HepG2 (cell line): ENCODE results near the gene ZNF665. TPM values are rescaled to one million over a fixed set of nuclear protein-coding genes. Genes with fewer than 3 reads are reported as not detected.

Experiments used
- ATAC-seq: fragments of 200-7000 bp; cut with Tn5 transposase; 3 replicates; pipeline ENCODE4 v1.9.1; 2020; ENCODE audit warnings: mild to moderate bottlenecking, moderate library complexity
- BruUV-seq: library from RNA; stranded (reverse); fragments of 400-500 nt; replicated peaks from 2 replicates; lab custom pipeline; 2021; lab: Mats Ljungman, UMichigan
- CTCF ChIA-PET: fragments of 300-600 bp; formaldehyde crosslinking; extraction: SDS; loops from one replicate; lab custom pipeline; 2021; ENCODE audit warnings: low total read pairs, inconsistent platforms, low intra/inter-chr PET ratio; lab: Yijun Ruan, JAX
- POLR2A ChIA-PET: fragments of 350-600 bp; sonication (Branson Sonifier 250); formaldehyde crosslinking; loops from one replicate; lab custom pipeline; 2020; ENCODE audit warnings: antibody characterized with exemption, inconsistent platforms; lab: Yijun Ruan, JAX
- DNase-seq: peaks from one replicate; pipeline ENCODE4 v3.0.0-alpha.2; 2015; ENCODE audit warnings: low spot score
- FAIRE-seq: peaks from 3 replicates; lab custom pipeline; 2011; peaks lifted over from hg19 to GRCh38; lab: Jason Lieb, UNC
- H2AFZ ChIP-seq: one replicate; pipeline ENCODE4 v1.6.1; 2011; ENCODE audit warnings: low read length, inconsistent platforms
- H3K27ac ChIP-seq: fragments of 300-600 bp; 3 replicates; pipeline ENCODE4 v1.8.0; 2011; ENCODE audit warnings: mixed run types, mild to moderate bottlenecking, mixed read lengths, low read length, inconsistent platforms; ENCODE audit not compliant: insufficient read depth; ENCODE audit errors: extremely low read length
- H3K27me3 ChIP-seq, 2 experiments: fragments of 200-600 bp in 1 of 2; 2 replicates in 1 of 2; 3 replicates in 1 of 2; pipeline versions ENCODE4 v1.6.0 to v1.8.0; 2011; ENCODE audit warnings: low read length in 2 of 2, mild to moderate bottlenecking in 2 of 2, moderate library complexity in 2 of 2, inconsistent platforms in 1 of 2; ENCODE audit not compliant: insufficient read depth in 2 of 2, control insufficient read depth in 1 of 2
- H3K36me3 ChIP-seq, 2 experiments: fragments of 200-600 bp in 1 of 2; replicated peaks in 1 of 2; 2 replicates in 1 of 2; 3 replicates in 1 of 2; pipeline versions ENCODE4 v1.5.1 to v1.8.0; 2011; ENCODE audit warnings: low read length in 2 of 2, inconsistent platforms in 1 of 2; ENCODE audit not compliant: insufficient read depth in 2 of 2, control insufficient read depth in 1 of 2
- H3K4me1 ChIP-seq: 2 replicates; pipeline ENCODE4 v1.5.1; 2012; ENCODE audit warnings: low read length, inconsistent platforms; ENCODE audit not compliant: insufficient read depth
- H3K4me2 ChIP-seq: 2 replicates; pipeline ENCODE4 v1.6.0; 2011; ENCODE audit warnings: low read depth, low read length, inconsistent platforms
- H3K4me3 ChIP-seq, 3 experiments: fragments of 200-600 bp in 1 of 3; sonication (generic), shearing (Covaris generic) in 1 of 3; replicated peaks in 1 of 3; 2 replicates each; pipeline ENCODE4 v1.5.1; 2011 to 2016; ENCODE audit warnings: low read length in 3 of 3, inconsistent platforms in 2 of 3, low read depth in 2 of 3, mild to moderate bottlenecking in 2 of 3, control low read depth in 1 of 3, mixed read lengths in 1 of 3; ENCODE audit not compliant: insufficient read depth in 1 of 3
- H3K79me2 ChIP-seq: one replicate; pipeline ENCODE4 v1.6.1; 2011; ENCODE audit warnings: low read length, inconsistent platforms; ENCODE audit not compliant: insufficient read depth
- H3K9ac ChIP-seq: 2 replicates; pipeline ENCODE4 v1.6.0; 2011; ENCODE audit warnings: mild to moderate bottlenecking, low read depth, low read length, inconsistent platforms; ENCODE audit not compliant: insufficient read depth
- H3K9me3 ChIP-seq: 2 replicates; pipeline ENCODE4 v1.5.1; 2012; ENCODE audit warnings: mild to moderate bottlenecking, low read length
- H4K20me1 ChIP-seq: 2 replicates; pipeline ENCODE4 v1.6.0; 2011; ENCODE audit warnings: inconsistent platforms, mild to moderate bottlenecking, low read length, moderate library complexity; ENCODE audit not compliant: insufficient read depth
- AGO2 ChIP-seq: fragments of 200-400 bp; formaldehyde crosslinking; optimal IDR thresholded peaks from 2 replicates; pipeline ENCODE3; 2017; ENCODE audit warnings: mild to moderate bottlenecking, low read depth, low read length, moderate library complexity
- BATF2 ChIP-seq: sonication (generic); formaldehyde crosslinking; IDR thresholded peaks from 2 replicates; pipeline ENCODE4 v1.8.0; 2022; ENCODE audit warnings: mild to moderate bottlenecking, missing genetic modification reagents, moderate library complexity
- CREM ChIP-seq, 2 experiments: sonication (generic) in 1 of 2; formaldehyde crosslinking in 1 of 2; IDR thresholded peaks; 2 replicates each; pipeline versions ENCODE4 v1.4.0 to v1.6.1; 2016 to 2020; ENCODE audit warnings: antibody characterized with exemption in 1 of 2, mild to moderate bottlenecking in 1 of 2, missing genetic modification reagents in 1 of 2
- ELF4 ChIP-seq: sonication (generic); formaldehyde crosslinking; IDR thresholded peaks from 2 replicates; pipeline ENCODE4 v1.5.0; 2020; ENCODE audit warnings: missing genetic modification reagents, mild to moderate bottlenecking, moderate library complexity, borderline replicate concordance
- FIP1L1 ChIP-seq: fragments of 200-400 bp; formaldehyde crosslinking; IDR thresholded peaks from 2 replicates; pipeline ENCODE4 v1.6.1; 2018; ENCODE audit warnings: low read depth, mild to moderate bottlenecking, low read length, moderate library complexity, borderline replicate concordance; ENCODE audit not compliant: insufficient read depth
- HNF4G ChIP-seq, 2 experiments: sonication (generic) in 1 of 2; formaldehyde crosslinking in 1 of 2; IDR thresholded peaks; 2 replicates each; pipeline versions ENCODE4 v1.4.0 to v1.6.1; 2011 to 2020; ENCODE audit warnings: borderline replicate concordance in 2 of 2, low read depth in 2 of 2, mild to moderate bottlenecking in 2 of 2, low read length in 1 of 2, missing genetic modification reagents in 1 of 2, moderate library complexity in 1 of 2
- KMT2B ChIP-seq: IDR thresholded peaks from 2 replicates; pipeline ENCODE4 v1.6.1; 2016; ENCODE audit warnings: missing genetic modification reagents, missing compliant biosample characterization
- NCOR1 ChIP-seq: fragments of 200-600 bp; sonication (generic); IDR thresholded peaks from 2 replicates; pipeline ENCODE4 v1.7.0; 2017; ENCODE audit warnings: antibody characterized with exemption, low read length, borderline replicate concordance
- ZNF232 ChIP-seq: sonication (generic); formaldehyde crosslinking; IDR thresholded peaks from 2 replicates; pipeline ENCODE4 v1.4.0; 2020; ENCODE audit warnings: missing genetic modification reagents, borderline replicate concordance
- ZNF616 ChIP-seq: sonication (generic); formaldehyde crosslinking; IDR thresholded peaks from 2 replicates; pipeline ENCODE4 v1.5.0; 2020; ENCODE audit warnings: low read depth, mild to moderate bottlenecking, missing genetic modification reagents
- WGBS: methylation state at CpG from one replicate; pipeline ENCODE4 v1.1.6; 2017; ENCODE audit warnings: low lambda C conversion rate; 5-methylcytosine and 5-hydroxymethylcytosine counted together
- in situ Hi-C: cut with HindIII; loops from 2 replicates; pipeline ENCODE4 v1.10.0; 2017; ENCODE audit warnings: low pct_unique_long_range_greater_than_20kb; ENCODE audit not compliant: extremely low pct_ligation_motif_present
- intact Hi-C: fragments of 100-400 bp; cut with micrococcal nuclease; formaldehyde crosslinking; loops from one replicate; pipeline ENCODE4 v1.10.0; 2022; ENCODE audit not compliant: unreplicated experiment
- polyA plus RNA-seq, 8 experiments: library from polyadenylated mRNA; depleted of rRNA in 3 of 8; stranded (reverse) in 7 of 8; unstranded in 1 of 8; fragments of >200 nt; fragmentation: Illumina TruSeq in 4 of 8; extraction: Trizol in 4 of 8; gene quantifications; 2 replicates each; pipeline versions ENCODE4 v1.2.1 to v1.2.3, GENCODE V29; 2011 to 2016; ENCODE audit warnings: low read depth in 4 of 8, missing spikeins in 1 of 8, mixed read lengths in 1 of 8; ENCODE audit not compliant: insufficient read depth in 1 of 8
- total RNA-seq, 5 experiments: library from RNA; depleted of rRNA; stranded (reverse); fragments of >200 nt; fragmentation: Illumina TruSeq; extraction: Trizol; gene quantifications; 2 replicates each; pipeline ENCODE4 v1.2.3, GENCODE V29; 2016; ENCODE audit warnings: low read depth in 1 of 5
- TF ChIP-seq, protein P1 (sequence below): sonication (generic); formaldehyde crosslinking; IDR thresholded peaks from 2 replicates; pipeline ENCODE4 v1.8.1; 2023; ENCODE audit warnings: missing genetic modification reagents, inconsistent platforms, borderline replicate concordance
- TF ChIP-seq, protein P2 (sequence below): sonication (generic); formaldehyde crosslinking; IDR thresholded peaks from 2 replicates; pipeline ENCODE4 v1.5.0; 2020; ENCODE audit warnings: mild to moderate bottlenecking, missing genetic modification reagents, borderline replicate concordance

The ZNF665 gene
- total and polyA plus RNA-seq, 2 of the 13 experiments (the other 11 are each of a cell fraction or from before 2014, with no cell fraction given): 0.45 to 0.49 TPM

DNA sequence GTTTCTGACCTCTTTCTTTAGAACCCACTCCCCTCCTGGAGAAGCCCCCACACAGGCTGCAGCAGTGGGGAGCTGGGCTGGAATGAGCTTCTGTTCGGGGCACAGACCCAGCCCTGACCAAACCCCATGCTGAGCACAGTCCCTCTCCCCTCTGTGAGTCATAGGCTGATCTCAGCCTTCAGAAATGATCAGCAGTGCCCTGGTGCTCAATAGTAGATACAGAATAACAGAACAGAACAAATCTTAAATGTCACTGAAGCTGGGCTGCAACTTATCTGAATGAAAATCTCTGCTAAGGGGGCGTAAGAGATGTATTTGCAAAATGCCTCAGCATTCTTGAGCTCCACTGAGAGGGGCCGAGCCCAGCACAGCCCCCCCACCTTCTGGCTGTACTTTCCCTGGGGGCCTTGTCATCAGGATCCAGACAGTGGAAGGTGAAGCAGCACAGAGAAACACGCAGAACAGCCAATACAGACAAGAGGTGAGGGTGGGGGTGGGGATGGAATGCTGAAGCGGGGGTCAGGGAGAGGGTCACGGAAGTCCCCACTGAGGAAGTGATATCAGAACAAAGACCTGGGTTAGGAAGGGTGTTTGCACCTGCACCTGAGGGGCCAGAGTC, 9.9 kb downstream of the ZNF665 start:
- CTCF ChIA-PET: no interaction called here
- Histone ChIP-seq H4K20me1 (no peaks in the 10 kb centered on the region), H3K9ac (no peak overlapping the region), H3K27ac (no peak overlapping the region), H2AFZ (no peak overlapping the region), H3K9me3 (peaks cover 34% of the 10 kb centered on the region), H3K79me2 (no peaks in the 10 kb centered on the region), H3K4me3 (no peak overlapping the region), H3K36me3 (no peaks in the 10 kb centered on the region), H3K27me3 (no peaks in the 10 kb centered on the region)
- no peak for ATAC-seq
- in situ Hi-C loops (loop anchor here (25.0 kb wide), 1 partner anchor 554 kb away; no protein-coding TSS in a partner anchor), intact Hi-C loops (no loop called here)
- FAIRE-seq: no peak
- no TSS peak for BruUV-seq
- WGBS: 6% methylated on average over 5 of the region's 6 CpGs
- TF ChIP-seq NCOR1: no peak
- no peak for TF ChIP-seq ZNF616 (CRISPR knock-in tag)
- TF ChIP-seq BATF2 (CRISPR knock-in tag): no peak
- TF ChIP-seq, protein P1, sequence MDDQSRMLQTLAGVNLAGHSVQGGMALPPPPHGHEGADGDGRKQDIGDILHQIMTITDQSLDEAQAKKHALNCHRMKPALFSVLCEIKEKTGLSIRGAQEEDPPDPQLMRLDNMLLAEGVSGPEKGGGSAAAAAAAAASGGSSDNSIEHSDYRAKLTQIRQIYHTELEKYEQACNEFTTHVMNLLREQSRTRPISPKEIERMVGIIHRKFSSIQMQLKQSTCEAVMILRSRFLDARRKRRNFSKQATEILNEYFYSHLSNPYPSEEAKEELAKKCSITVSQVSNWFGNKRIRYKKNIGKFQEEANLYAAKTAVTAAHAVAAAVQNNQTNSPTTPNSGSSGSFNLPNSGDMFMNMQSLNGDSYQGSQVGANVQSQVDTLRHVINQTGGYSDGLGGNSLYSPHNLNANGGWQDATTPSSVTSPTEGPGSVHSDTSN: no peak
- TF ChIP-seq FIP1L1: no peak
- TF ChIP-seq, protein P2, sequence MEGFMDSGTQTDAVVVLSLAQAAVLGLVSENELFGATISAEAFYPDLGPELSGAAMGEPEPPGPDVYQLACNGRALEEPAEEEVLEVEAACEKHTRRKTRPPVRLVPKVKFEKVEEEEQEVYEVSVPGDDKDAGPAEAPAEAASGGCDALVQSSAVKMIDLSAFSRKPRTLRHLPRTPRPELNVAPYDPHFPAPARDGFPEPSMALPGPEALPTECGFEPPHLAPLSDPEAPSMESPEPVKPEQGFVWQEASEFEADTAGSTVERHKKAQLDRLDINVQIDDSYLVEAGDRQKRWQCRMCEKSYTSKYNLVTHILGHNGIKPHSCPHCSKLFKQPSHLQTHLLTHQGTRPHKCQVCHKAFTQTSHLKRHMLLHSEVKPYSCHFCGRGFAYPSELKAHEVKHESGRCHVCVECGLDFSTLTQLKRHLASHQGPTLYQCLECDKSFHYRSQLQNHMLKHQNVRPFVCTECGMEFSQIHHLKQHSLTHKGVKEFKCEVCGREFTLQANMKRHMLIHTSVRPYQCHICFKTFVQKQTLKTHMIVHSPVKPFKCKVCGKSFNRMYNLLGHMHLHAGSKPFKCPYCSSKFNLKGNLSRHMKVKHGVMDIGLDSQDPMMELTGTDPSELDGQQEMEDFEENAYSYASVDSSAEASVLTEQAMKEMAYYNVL (CRISPR knock-in tag): no peak
- TF ChIP-seq CREM (IDR thresholded peaks at IDR 0.05): no peak
- TF ChIP-seq CREM (CRISPR knock-in tag; IDR thresholded peaks at IDR 0.05): no peak
- no peak for TF ChIP-seq ZNF232
- TF ChIP-seq AGO2: no peak
- no peak for TF ChIP-seq HNF4G (IDR thresholded peaks at IDR 0.05; ENCODE audit: borderline replicate concordance, low read depth, low read length)
- no peak for TF ChIP-seq HNF4G (CRISPR knock-in tag; IDR thresholded peaks at IDR 0.05; ENCODE audit: borderline replicate concordance, low read depth)
- no peak for TF ChIP-seq ELF4
- no peak for TF ChIP-seq KMT2B (CRISPR knock-in tag)
- TF ChIP-seq, all 625 proteins: peak for 0
- POLR2A ChIA-PET: no interaction called here
- Histone ChIP-seq H3K4me1 (no peaks in the 10 kb centered on the region), H3K4me2 (no peak overlapping the region)
- DNase-seq: no peak
